Activated B cell treated with CpG ODN at 0.5 μM for 24 hours (primary cell): ENCODE measurements around the gene C2CD5. TPM values are rescaled to one million over a fixed set of nuclear protein-coding genes. Genes with fewer than 3 reads are reported as not detected.
"Not testable (repeated sequence)": the region's sequence is repeated elsewhere in the genome, so short reads cannot be mapped to it uniquely, and the experiment has no call there.

ENCODE experiments used
- ATAC-seq: fragments of 200-7000 bp; cut with Tn5 transposase; one replicate; pipeline ENCODE4 v1.10.0; 2021; ENCODE audit warnings: low read depth, mild to moderate bottlenecking, moderate library complexity
- CTCF ChIA-PET: fragments of 350-600 bp; sonication (Branson Sonifier 250); formaldehyde crosslinking; loops from one replicate; lab custom pipeline; 2021; ENCODE audit warnings: antibody characterized with exemption; lab: Charles Lee
- POLR2A ChIA-PET: fragments of 350-600 bp; sonication (Branson Sonifier 250); formaldehyde crosslinking; loops from one replicate; lab custom pipeline; 2021; ENCODE audit warnings: antibody characterized with exemption; lab: Charles Lee
- DNase-seq: peaks from one replicate; pipeline ENCODE4 v3.0.0; 2022
- H3K27ac Mint-ChIP-seq: one replicate; pipeline ENCODE4 v1.8.0; 2020; ENCODE audit warnings: mixed read lengths
- H3K27me3 Mint-ChIP-seq: one replicate; pipeline ENCODE4 v1.8.0; 2021; ENCODE audit warnings: mixed read lengths
- H3K36me3 Mint-ChIP-seq: one replicate; pipeline ENCODE4 v1.8.0; 2021; ENCODE audit warnings: low read depth, mixed read lengths
- H3K4me1 Mint-ChIP-seq: one replicate; pipeline ENCODE4 v1.8.0; 2021; ENCODE audit warnings: mixed read lengths
- H3K4me3 Mint-ChIP-seq: one replicate; pipeline ENCODE4 v1.8.0; 2020; ENCODE audit warnings: mild to moderate bottlenecking, mixed read lengths
- H3K9me3 Mint-ChIP-seq: one replicate; pipeline ENCODE4 v1.8.0; 2020; ENCODE audit warnings: mixed read lengths
- CTCF ChIP-seq: fragments of 200-600 bp; IDR thresholded peaks from one replicate; pipeline ENCODE4 v1.8.0; 2022; ENCODE audit warnings: antibody characterized with exemption, mild to moderate bottlenecking
- intact Hi-C: fragments of 100-400 bp; cut with micrococcal nuclease; formaldehyde crosslinking; loops from one replicate; pipeline ENCODE4 v1.15.1; 2024
- total RNA-seq: library from RNA; stranded (reverse); gene quantifications from 2 replicates; pipeline ENCODE4 v1.2.3, GENCODE V29; 2022

C2CD5 gene
- total RNA-seq, 1 donor from 2014 or later = 38.4 TPM

- Mint-ChIP-seq H3K27ac (no peak overlapping the region), H3K9me3 (no peaks in the 10 kb centered on the region), H3K27me3 (no peaks in the 10 kb centered on the region), H3K36me3 (peaks cover 60% of the 10 kb centered on the region), H3K4me3 (no peak overlapping the region), H3K4me1 (no peaks in the 10 kb centered on the region)
- intact Hi-C loops = no loop called here
- ChIA-PET CTCF (interaction anchor here (1.1 kb wide), 1 partner anchor 21 kb away, joined by 3 read pairs; no protein-coding TSS in a partner anchor), POLR2A (no interaction called here)
- no peak for ATAC-seq
- DNase-seq = no peak
- no peak for TF ChIP-seq CTCF
Measured at GRCh38 chr12:22481547-22482104, 62.7 kb downstream of the C2CD5 start.

DNA sequence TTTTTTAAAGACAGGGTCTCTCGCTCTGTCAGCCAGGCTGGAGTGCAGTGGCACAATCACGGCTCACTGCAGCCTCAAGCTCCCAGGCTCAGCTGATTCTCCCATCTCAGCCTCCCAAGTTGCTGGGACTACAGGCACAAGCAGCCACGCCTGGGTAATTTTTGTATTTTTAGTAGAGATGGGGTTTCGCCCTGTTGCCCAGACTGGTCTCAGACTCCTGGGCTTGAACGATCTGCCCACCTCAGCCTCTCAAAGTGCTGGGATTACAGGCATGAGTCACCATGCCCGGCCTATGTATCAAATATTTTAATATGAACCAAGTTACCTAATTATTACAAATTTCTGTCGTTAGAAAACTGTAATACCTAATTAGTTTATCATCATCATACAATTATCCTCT, 63.5 kb downstream of the C2CD5 start:
- ATAC-seq, H3K27me3 Mint-ChIP-seq, intact Hi-C loops, POLR2A ChIA-PET, H3K9me3 Mint-ChIP-seq, H3K4me3 Mint-ChIP-seq, H3K27ac Mint-ChIP-seq, DNase-seq, H3K4me1 Mint-ChIP-seq: not testable (repeated sequence)
- peaks cover 58% of the 10 kb centered on the region for H3K36me3 Mint-ChIP-seq
- CTCF ChIA-PET = interaction anchor here (1.2 kb wide), 1 partner anchor 20 kb away, joined by 4 read pairs; no protein-coding TSS in a partner anchor

GRCh38 chr12:22480016-22480415, 64.3 kb downstream of the C2CD5 start:
- DNase-seq (no peak), ATAC-seq (no peak)
- ChIA-PET CTCF (interaction anchor here (1.2 kb wide), 1 partner anchor 20 kb away, joined by 4 read pairs; no protein-coding TSS in a partner anchor), POLR2A (no interaction called here)
- intact Hi-C loops = no loop called here
- no peak overlapping the region for H3K27ac Mint-ChIP-seq
- peaks cover 58% of the 10 kb centered on the region for H3K36me3 Mint-ChIP-seq
- no peaks in the 10 kb centered on the region for H3K27me3 Mint-ChIP-seq
- no peaks in the 10 kb centered on the region for H3K9me3 Mint-ChIP-seq
- no peak for TF ChIP-seq CTCF
- no peaks in the 10 kb centered on the region for H3K4me1 Mint-ChIP-seq
- no peak overlapping the region for H3K4me3 Mint-ChIP-seq

DNA sequence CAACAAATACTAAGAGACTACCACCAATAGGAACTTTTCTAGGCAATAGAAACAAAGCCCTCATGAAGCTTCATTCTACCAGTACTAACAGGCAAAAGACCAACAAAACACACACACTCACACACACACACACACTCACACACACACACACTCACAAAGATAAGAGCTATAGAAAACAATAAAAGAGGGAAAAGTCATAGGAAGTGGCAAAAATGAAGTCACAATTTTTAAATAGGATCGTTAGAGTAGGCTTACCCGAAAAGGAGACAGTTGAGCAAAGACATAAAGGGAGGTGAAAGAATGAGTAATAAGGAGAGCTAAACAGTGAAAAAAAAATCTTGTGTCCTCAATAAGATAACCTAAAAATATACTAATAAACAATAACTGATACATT, 66.5 kb downstream of the C2CD5 start:
- Mint-ChIP-seq H3K27ac (no peak overlapping the region), H3K4me1 (peaks cover 10% of the 10 kb centered on the region), H3K4me3 (no peak overlapping the region), H3K27me3 (no peaks in the 10 kb centered on the region), H3K9me3 (no peaks in the 10 kb centered on the region), H3K36me3 (peaks cover 53% of the 10 kb centered on the region)
- ChIA-PET POLR2A (interaction anchor here (0.6 kb wide), 1 partner anchor 785 kb away, joined by 5 read pairs; no protein-coding TSS in a partner anchor), CTCF (interaction anchor here (1.7 kb wide), 1 partner anchor 18 kb away, joined by 5 read pairs; no protein-coding TSS in a partner anchor)
- no peak for ATAC-seq
- no peak for TF ChIP-seq CTCF
- no peak for DNase-seq
- intact Hi-C loops = no loop called here

GRCh38 chr12:22477166-22477893, 67.0 kb downstream of the C2CD5 start:
- no peak for ATAC-seq
- intact Hi-C loops = no loop called here
- DNase-seq = no peak
- Mint-ChIP-seq H3K36me3 (peaks cover 49% of the 10 kb centered on the region), H3K27ac (no peak overlapping the region), H3K4me1 (peaks cover 10% of the 10 kb centered on the region), H3K4me3 (no peak overlapping the region), H3K27me3 (no peaks in the 10 kb centered on the region), H3K9me3 (no peaks in the 10 kb centered on the region)
- CTCF ChIA-PET = interaction anchor here (1.7 kb wide), 1 partner anchor 17 kb away, joined by 5 read pairs; no protein-coding TSS in a partner anchor
- TF ChIP-seq CTCF = no peak
- POLR2A ChIA-PET = no interaction called here
